Esophagus muscularis mucosa (tissue), 4 donors: Measurements from ENCODE around the gene GOLGA1.

ENCODE experiments used
- EP300 ChIP-seq: sonication (generic); formaldehyde crosslinking; IDR thresholded peaks from one replicate; pipeline ENCODE4 v1.6.1; 2017; ENCODE audit warnings: antibody characterized with exemption
- POLR2A ChIP-seq: fragments of 450-650 bp; IDR thresholded peaks from one replicate; pipeline ENCODE4 v1.6.1; 2017; ENCODE audit warnings: antibody characterized with exemption, moderate library complexity, mild to moderate bottlenecking, low read depth
- POLR2AphosphoS5 ChIP-seq, 2 donors: sonication (generic); formaldehyde crosslinking; IDR thresholded peaks; one replicate each; pipeline ENCODE4 v1.6.1; 2017; ENCODE audit warnings: antibody characterized with exemption in 2 of 2
- TF ChIP-seq, protein P1 (sequence below), 3 experiments: fragments of 200-600 bp in 2 of 3; fragments of 450-650 bp in 1 of 3; sonication (generic) in 2 of 3; IDR thresholded peaks; one replicate each; pipeline ENCODE4 v1.5.1; 2017 to 2019; ENCODE audit warnings: antibody characterized with exemption in 3 of 3, mild to moderate bottlenecking in 2 of 3, moderate library complexity in 1 of 3

DNA sequence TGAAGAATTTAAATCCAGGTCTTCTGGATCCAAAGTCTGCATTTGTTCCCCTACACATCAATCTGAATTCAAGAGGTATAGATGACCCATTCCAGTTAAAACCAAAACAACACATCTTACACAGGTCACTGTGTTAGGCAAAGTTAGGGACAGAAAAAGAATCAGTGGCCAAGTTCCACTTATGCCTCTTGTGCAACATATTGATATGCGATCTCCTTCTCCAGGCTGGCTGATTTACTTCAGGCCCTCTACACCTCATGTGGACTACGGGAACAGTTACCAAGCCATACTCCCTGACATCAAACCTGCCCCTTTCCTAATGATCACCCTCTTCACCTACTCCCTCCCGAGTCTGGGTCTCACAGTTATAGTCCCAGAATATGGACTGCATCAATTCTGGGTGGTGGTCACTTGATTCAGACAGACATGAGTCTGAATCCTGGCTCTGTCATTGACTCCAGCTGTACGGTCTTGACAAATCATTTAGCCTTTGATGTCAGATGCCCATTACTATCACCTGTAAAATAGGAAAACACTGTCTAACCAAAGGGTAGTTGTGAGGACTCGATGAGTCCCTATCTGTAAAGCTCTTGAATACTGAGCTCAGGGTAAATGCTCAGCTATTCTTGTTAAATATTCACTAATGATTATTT, 26.0 kb downstream of the GOLGA1 start:
- TF ChIP-seq, protein P1, sequence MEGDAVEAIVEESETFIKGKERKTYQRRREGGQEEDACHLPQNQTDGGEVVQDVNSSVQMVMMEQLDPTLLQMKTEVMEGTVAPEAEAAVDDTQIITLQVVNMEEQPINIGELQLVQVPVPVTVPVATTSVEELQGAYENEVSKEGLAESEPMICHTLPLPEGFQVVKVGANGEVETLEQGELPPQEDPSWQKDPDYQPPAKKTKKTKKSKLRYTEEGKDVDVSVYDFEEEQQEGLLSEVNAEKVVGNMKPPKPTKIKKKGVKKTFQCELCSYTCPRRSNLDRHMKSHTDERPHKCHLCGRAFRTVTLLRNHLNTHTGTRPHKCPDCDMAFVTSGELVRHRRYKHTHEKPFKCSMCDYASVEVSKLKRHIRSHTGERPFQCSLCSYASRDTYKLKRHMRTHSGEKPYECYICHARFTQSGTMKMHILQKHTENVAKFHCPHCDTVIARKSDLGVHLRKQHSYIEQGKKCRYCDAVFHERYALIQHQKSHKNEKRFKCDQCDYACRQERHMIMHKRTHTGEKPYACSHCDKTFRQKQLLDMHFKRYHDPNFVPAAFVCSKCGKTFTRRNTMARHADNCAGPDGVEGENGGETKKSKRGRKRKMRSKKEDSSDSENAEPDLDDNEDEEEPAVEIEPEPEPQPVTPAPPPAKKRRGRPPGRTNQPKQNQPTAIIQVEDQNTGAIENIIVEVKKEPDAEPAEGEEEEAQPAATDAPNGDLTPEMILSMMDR (IDR thresholded peaks at IDR 0.05) = no peak
- TF ChIP-seq POLR2A (no peak), EP300 (no peak), POLR2AphosphoS5 (IDR thresholded peaks at IDR 0.05) (no peak)
